OCI-LY7 (cell line): ENCODE results near the gene CDK19.

Experiments
- EZH2phosphoT487 ChIP-seq: fragments of 200-600 bp; sonication (generic); IDR thresholded peaks from 2 replicates; pipeline ENCODE4 v1.6.1; 2018; ENCODE audit warnings: low read depth, borderline replicate concordance, mild to moderate bottlenecking, mixed run types, antibody characterized with exemption, low read length, moderate library complexity, mixed read lengths
- TF ChIP-seq, protein P1 (sequence below): fragments of 200-600 bp; sonication (generic); conservative IDR thresholded peaks from 2 replicates; pipeline ENCODE4 v1.5.1; 2014; ENCODE audit warnings: mild to moderate bottlenecking, antibody characterized with exemption, low read length, moderate library complexity, mixed read lengths

DNA sequence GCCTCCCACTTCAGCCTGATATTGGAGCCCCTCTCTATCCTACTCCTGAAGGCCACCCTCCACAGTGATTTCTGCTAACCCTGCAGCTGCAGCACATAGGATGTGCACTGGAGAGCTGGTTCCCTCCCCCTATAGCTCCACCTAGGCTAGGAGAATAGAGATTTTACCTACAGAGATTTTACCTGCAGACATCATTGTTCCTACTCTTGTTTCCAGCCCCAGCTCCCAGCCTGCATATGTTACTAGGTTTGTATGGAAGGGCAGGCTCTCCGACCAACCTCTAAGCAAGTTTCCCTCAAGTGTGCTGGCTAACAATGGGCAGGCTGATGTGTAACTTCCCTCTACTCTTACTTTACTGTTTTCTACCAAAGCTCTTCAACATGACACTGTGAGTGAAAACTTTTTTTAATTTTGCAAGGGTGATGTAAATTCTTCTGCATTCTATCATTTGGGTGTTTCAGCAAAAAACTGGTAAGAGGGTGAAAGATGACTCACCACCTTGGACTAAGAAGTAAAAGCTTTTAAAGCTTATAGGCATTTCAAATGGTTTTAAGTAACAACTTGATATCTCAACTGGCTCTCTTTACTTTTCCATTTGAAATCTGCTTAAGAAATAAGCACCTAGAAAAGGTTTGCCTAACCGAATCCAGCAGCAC lies 106.8 kb downstream of the CDK19 start:
- TF ChIP-seq, protein P1, sequence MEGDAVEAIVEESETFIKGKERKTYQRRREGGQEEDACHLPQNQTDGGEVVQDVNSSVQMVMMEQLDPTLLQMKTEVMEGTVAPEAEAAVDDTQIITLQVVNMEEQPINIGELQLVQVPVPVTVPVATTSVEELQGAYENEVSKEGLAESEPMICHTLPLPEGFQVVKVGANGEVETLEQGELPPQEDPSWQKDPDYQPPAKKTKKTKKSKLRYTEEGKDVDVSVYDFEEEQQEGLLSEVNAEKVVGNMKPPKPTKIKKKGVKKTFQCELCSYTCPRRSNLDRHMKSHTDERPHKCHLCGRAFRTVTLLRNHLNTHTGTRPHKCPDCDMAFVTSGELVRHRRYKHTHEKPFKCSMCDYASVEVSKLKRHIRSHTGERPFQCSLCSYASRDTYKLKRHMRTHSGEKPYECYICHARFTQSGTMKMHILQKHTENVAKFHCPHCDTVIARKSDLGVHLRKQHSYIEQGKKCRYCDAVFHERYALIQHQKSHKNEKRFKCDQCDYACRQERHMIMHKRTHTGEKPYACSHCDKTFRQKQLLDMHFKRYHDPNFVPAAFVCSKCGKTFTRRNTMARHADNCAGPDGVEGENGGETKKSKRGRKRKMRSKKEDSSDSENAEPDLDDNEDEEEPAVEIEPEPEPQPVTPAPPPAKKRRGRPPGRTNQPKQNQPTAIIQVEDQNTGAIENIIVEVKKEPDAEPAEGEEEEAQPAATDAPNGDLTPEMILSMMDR: no peak
- no peak for TF ChIP-seq EZH2phosphoT487
